Muscle layer of duodenum (tissue), 2 donors: ENCODE data around the gene FUT7.

Experiments used
- H3K27ac ChIP-seq: one replicate; pipeline ENCODE4 v1.7.0; 2013; ENCODE audit warnings: mild to moderate bottlenecking, low read length
- H3K27me3 ChIP-seq: one replicate; pipeline ENCODE4 v1.7.0; 2013; ENCODE audit warnings: low read depth, mild to moderate bottlenecking, control low read depth, low read length
- H3K36me3 ChIP-seq, 2 donors: one replicate each; pipeline ENCODE4 v1.7.0; 2013; ENCODE audit warnings: low read length in 2 of 2, control low read depth in 1 of 2, mild to moderate bottlenecking in 1 of 2; ENCODE audit not compliant: insufficient read depth in 2 of 2, control insufficient read depth in 1 of 2
- H3K4me1 ChIP-seq, 2 donors: one replicate each; pipeline ENCODE4 v1.7.0; 2013; ENCODE audit warnings: low read length in 2 of 2, mild to moderate bottlenecking in 2 of 2, control low read depth in 1 of 2, moderate library complexity in 1 of 2; ENCODE audit not compliant: insufficient read depth in 2 of 2, control insufficient read depth in 1 of 2
- H3K4me3 ChIP-seq, 2 donors: one replicate each; pipeline ENCODE4 v1.7.0; 2013; ENCODE audit warnings: low read length in 2 of 2, low read depth in 1 of 2, mild to moderate bottlenecking in 1 of 2
- H3K9me3 ChIP-seq, 2 donors: one replicate each; pipeline ENCODE4 v1.7.0; 2013; ENCODE audit warnings: low read length in 2 of 2, control low read depth in 1 of 2, mild to moderate bottlenecking in 1 of 2; ENCODE audit not compliant: control insufficient read depth in 1 of 2
- donor health status: healthy.

FUT7 gene

DNA sequence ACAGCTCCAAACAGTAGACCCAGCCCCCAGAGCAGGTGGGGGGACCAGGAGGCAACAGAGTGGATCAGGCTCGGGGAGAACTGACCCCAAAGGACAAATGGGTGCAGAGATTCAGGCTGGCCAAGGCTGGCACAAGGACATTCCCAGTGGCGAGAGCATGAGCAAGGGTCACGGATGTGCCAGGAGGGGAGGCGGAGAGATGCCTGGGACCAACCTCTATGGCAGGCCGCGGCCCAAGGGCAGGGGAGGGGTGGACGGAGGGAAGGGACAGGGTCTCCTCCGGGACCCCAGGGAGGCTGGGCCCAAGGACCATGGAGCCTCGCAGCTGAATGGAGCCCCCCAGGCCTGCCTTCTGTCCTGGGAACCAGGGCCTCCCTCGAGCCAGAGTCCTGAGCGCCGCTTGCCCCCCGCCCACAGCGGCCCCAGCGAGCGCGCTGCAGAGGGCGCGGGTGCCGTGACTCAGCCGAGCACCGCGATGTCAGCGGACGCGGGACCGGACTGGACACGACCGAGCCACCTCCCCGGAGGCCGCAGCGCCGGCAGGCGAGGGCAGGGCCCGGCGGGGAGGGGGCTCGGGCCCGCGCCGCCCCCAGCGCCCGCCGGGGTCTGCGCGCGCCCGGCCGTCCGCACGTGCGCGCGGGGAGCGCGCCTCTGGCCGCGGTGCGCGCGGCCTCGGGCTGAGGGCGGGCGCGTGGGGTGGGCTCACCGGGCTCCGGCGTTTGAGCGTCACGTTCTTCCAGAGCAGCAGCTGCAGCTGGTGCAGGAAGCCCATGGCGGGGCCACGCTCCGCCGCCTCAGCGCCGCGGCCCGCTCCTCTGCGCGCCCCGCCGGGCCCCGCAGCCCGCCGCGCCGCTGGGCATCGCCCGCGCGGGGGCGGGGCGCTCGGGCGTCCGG, 4.3 kb downstream of the FUT7 start, which contains the start of gene ABCA2:
Gene ABCA2, minus strand, starts transcription at position 869 of the 894 bp plus-strand sequence. Its CDS starts 97 bp downstream, at position 772.
- Histone ChIP-seq H3K4me3 (peak within 1 kb of the TSS; percentile 42 to 67), H3K27me3 (no peaks in the 10 kb centered on the region), H3K4me1 (peaks cover 0 to 39% of the 10 kb centered on the region in 2 donors), H3K27ac (no peak within 1 kb of the TSS), H3K36me3 (no peaks in the 10 kb centered on the region), H3K9me3 (no peaks in the 10 kb centered on the region)

DNA sequence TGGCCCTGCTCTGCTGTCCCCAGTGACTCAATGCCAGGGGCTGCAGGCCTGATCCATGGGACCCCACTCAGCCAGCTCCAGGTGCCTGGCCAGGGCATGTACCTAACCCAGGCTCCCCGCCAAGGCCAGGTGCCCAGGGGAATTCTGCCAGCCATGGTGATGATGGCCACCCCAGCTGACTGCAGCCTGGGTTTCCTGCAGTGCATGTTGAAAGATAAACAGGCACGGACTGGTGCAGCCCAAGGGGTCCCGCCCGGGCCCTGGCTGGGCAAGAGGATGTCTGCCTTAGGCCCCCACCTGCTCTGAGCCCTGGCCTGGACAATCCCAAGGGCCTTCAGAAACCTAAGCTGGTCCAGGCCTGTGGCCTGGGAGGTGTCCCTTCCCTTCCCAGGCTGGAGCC, 5.1 kb downstream of the FUT7 start:
- H3K9me3 ChIP-seq, result no peaks in the 10 kb centered on the region
- H3K36me3 ChIP-seq, result no peaks in the 10 kb centered on the region
- no peak overlapping the region for H3K27ac ChIP-seq
- peaks cover 0 to 39% of the 10 kb centered on the region in 2 donors for H3K4me1 ChIP-seq
- no peaks in the 10 kb centered on the region for H3K27me3 ChIP-seq
- peak overlapping the region; percentile 39 to 67 for H3K4me3 ChIP-seq

GRCh38 chr9:137026384-137026783, 5.5 kb downstream of the FUT7 start:
- Histone ChIP-seq H3K27me3 (no peaks in the 10 kb centered on the region), H3K9me3 (no peaks in the 10 kb centered on the region), H3K36me3 (no peaks in the 10 kb centered on the region), H3K4me1 (peaks cover 0 to 39% of the 10 kb centered on the region in 2 donors), H3K4me3 (no peak overlapping the region), H3K27ac (no peak overlapping the region)

- peaks cover 0 to 8% of the 10 kb centered on the region in 2 donors for H3K36me3 ChIP-seq
- peaks cover 0 to 39% of the 10 kb centered on the region in 2 donors for H3K4me1 ChIP-seq
- H3K27me3 ChIP-seq, result no peaks in the 10 kb centered on the region
- no peak overlapping the region for H3K27ac ChIP-seq
- no peaks in the 10 kb centered on the region for H3K9me3 ChIP-seq
- H3K4me3 ChIP-seq, result no peak overlapping the region
Measured at GRCh38 chr9:137025517-137025966, 6.3 kb downstream of the FUT7 start.

DNA sequence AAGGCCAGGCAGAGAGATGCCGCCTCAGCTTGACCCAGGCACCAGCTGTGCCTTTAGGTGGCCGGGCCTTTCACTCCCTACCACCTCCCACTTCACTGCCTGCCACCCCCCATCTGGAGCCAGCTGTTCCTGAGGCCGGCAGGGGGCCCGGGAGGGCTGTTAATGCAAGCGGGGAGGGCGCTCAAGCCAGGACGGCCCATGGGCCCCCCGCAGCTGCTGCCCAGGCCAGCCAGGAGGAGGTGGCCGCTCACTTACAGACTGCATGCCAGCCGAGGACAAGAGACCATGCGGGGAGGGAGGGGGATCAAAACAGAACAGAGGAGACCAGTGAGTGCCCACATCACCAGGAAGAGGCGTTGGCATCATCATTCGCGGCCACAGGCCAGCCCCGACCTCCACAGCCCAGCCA, 8.3 kb downstream of the FUT7 start:
- H3K4me1 ChIP-seq, result peaks cover 0 to 27% of the 10 kb centered on the region in 2 donors
- H3K9me3 ChIP-seq, result no peaks in the 10 kb centered on the region
- no peaks in the 10 kb centered on the region for H3K27me3 ChIP-seq
- no peak overlapping the region for H3K4me3 ChIP-seq
- no peak overlapping the region for H3K27ac ChIP-seq
- H3K36me3 ChIP-seq, result peaks cover 0 to 16% of the 10 kb centered on the region in 2 donors

- H3K27ac ChIP-seq, result no peak overlapping the region
Measured at GRCh38 chr9:137023157-137023556, 8.7 kb downstream of the FUT7 start.

GRCh38 chr9:137022662-137023008, 9.3 kb downstream of the FUT7 start:
- Histone ChIP-seq H3K9me3 (no peaks in the 10 kb centered on the region), H3K27ac (no peak overlapping the region), H3K27me3 (no peaks in the 10 kb centered on the region), H3K4me3 (no peak overlapping the region), H3K36me3 (peaks cover 0 to 21% of the 10 kb centered on the region in 2 donors), H3K4me1 (peaks cover 0 to 24% of the 10 kb centered on the region in 2 donors)

More at GRCh38 chr9:137023157-137023556, 8.7 kb downstream of the FUT7 start:
- no peaks in the 10 kb centered on the region for H3K27me3 ChIP-seq
- H3K4me3 ChIP-seq, result no peak overlapping the region
- no peaks in the 10 kb centered on the region for H3K9me3 ChIP-seq
- peaks cover 0 to 24% of the 10 kb centered on the region in 2 donors for H3K4me1 ChIP-seq
- peaks cover 0 to 16% of the 10 kb centered on the region in 2 donors for H3K36me3 ChIP-seq

DNA sequence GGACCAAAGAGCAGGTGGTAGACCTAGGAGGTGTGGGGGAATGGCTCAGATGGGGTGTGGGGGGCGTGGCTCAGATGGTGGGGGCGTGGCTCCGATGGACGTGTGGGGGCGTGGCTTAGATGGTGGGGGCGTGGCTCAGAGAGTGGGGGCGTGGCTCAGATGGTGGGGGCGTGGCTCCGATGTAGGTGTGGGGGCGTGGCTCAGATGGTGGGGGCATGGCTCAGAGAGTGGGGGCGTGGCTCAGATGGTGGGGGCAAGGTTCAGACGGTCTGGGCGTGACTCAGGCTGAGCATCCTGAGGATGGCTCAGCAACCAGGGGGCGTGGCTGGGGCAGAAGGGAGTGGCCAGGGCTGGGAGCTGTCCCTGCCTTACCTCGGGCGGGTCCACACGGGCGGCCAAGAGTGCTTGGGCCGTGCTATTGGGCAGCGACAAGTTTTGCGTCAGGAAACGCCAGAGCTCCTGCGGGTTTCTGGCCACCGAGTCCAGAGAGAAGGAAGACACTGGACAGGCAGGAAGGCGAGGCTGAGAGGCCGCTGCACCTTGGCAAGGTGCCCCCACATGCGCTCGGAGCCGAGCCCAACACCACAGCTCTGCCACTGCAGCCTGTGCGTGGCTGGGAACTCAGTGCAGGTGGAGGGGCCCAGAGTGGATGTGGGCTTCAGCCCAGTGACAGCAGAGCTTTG, 9.8 kb downstream of the FUT7 start:
- no peak overlapping the region for H3K27ac ChIP-seq
- no peak overlapping the region for H3K4me3 ChIP-seq
- peaks cover 0 to 19% of the 10 kb centered on the region in 2 donors for H3K4me1 ChIP-seq
- H3K27me3 ChIP-seq, result no peaks in the 10 kb centered on the region
- H3K36me3 ChIP-seq, result peaks cover 0 to 26% of the 10 kb centered on the region in 2 donors
- H3K9me3 ChIP-seq, result no peaks in the 10 kb centered on the region

DNA sequence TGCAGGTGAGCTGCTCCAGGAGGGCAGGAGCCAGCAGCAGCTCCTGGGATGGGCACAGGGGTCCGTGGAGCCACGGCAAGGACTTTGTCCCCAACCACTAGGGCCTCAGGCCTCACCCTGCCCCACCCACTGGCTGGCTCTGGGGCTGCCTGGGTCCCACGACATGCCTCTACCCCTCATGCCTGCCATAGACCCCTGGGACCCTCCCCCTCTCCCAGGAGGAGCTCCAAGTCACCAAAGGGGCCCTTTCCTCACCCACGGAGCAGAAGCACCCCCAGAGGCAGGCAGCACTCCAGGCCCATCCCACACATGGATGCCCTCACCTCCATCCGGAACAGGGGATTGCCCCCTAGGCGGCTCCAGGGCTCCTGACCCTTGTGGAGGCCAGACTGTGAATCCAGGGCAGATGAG, 10.3 kb downstream of the FUT7 start:
- H3K4me1 ChIP-seq, result peaks cover 0 to 13% of the 10 kb centered on the region in 2 donors
- no peak overlapping the region for H3K27ac ChIP-seq
- peaks cover 0 to 32% of the 10 kb centered on the region in 2 donors for H3K36me3 ChIP-seq

DNA sequence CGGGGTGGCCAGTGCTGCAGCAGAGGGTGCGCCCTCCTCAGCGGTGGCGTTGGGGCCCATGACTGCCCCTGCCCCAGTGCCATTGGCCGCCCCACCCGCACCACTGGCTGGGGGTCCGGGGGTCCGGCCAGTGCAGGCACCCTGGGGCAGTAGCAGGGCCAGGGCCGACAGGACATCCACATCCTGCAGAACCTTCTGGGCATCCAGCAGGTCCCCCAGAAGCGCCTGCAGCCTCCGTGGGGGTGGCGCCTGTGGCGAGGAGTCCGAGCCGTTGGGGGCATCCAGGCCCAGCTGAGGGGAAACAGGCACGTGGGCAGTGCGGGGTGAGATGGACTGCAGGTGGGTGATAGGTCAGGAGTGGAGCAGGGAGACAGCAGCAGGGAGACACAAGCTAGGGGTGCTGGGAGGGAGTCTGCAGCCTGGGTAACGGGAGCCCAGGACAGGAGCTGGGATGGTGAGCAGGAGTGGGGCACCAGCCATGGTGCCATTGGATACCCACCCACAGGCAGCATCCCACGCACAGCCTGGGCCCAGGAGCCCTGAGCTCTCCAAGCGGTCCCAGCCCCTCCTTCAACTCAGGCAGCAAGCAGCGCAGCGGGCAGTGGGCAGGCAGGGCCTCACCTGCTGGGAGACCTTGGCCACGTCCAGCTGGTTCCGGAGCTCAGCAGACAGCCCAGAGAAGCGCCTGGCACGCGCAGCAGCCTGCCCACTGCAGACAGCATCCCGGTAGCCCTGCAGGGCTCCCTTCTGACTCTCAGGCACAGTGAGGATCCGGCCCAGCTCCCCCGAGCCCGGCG, 10.9 kb downstream of the FUT7 start:
- Histone ChIP-seq H3K4me1 (peaks cover 0 to 7% of the 10 kb centered on the region in 2 donors), H3K4me3 (no peak overlapping the region), H3K27me3 (no peaks in the 10 kb centered on the region), H3K36me3 (peaks cover 0 to 38% of the 10 kb centered on the region in 2 donors), H3K9me3 (no peaks in the 10 kb centered on the region), H3K27ac (no peak overlapping the region)

More for the DNA sequence above, 10.3 kb downstream of the FUT7 start:
- H3K27me3 ChIP-seq, result no peaks in the 10 kb centered on the region
- H3K4me3 ChIP-seq, result no peak overlapping the region
- H3K9me3 ChIP-seq, result no peaks in the 10 kb centered on the region
